ENCODE measurements around the gene PRIM2.
"Not testable (repeated sequence)": the region's sequence is repeated elsewhere in the genome, so short reads cannot be mapped to it uniquely, and the experiment has no call there.

- TF ChIP-seq CTCF, POLR2A (IDR thresholded peaks at IDR 0.05): not testable (repeated sequence)
Measured at GRCh38 chr6:57510390-57510789, 193.0 kb downstream of the PRIM2 start.

All from thyroid gland (tissue), 4 donors.